ENCODE results near the gene REPS1.

The REPS1 gene

DNA sequence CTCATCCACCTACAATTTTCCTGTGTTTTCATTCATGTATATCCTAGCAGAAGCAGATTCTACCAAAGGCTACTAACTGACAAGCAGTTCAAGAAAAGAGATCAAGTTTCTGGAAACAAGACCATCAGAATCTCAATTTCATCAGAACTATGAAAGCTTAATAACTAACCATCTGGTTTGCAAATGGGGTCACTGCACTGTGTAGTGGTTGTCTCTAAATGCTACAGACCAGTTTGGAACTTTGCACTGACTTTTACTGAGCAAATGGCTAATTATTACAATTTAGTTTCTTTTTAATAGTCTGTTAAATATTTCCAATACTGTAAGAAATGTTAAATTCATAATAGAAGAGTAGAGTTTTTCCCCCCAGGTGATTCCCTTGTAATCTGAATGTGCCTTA lies 64.5 kb downstream of the REPS1 start:
- DNase-seq (ENCODE audit: low spot score), result no peak

DNA sequence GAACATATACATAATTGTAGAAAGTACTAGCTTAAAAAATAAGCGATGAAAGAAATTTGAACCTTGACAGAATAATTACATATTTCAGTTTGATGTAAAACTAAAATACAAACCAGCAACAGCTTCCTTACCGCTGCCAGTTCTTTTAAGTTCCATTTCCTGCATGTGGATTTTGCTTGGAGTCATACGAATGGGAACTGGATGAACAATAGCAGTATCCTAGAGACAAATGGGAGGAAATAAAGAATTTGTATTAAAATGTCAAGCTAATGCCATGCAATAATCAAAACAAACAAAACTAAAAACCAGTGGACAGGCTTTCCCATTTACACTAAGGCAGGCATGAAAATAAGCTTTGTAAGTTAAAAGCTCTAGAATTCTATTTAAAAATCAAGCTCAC lies 67.1 kb downstream of the REPS1 start:
- peak; percentile 13 for DNase-seq (ENCODE audit: low spot score)

DNA sequence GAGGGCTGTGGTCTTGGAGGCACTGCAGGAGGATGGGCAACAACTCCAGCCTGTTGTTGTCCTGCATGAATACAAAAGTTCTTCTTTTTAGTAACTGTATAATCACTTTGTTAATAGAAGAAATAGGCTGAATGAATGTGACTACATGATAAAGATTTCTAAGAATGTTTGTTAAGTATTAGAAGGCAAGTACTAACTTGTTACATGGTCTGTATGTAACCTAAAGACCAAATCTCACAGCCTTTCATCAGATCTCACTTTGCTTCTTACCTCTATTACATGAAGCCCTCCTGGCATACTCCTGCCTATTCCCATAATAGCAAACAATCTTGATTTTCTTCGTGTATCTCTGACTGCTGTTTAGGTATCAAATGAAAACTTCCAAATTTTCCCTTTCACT lies 73.4 kb downstream of the REPS1 start:
- DNase-seq (ENCODE audit: low spot score), result no peak

DNA sequence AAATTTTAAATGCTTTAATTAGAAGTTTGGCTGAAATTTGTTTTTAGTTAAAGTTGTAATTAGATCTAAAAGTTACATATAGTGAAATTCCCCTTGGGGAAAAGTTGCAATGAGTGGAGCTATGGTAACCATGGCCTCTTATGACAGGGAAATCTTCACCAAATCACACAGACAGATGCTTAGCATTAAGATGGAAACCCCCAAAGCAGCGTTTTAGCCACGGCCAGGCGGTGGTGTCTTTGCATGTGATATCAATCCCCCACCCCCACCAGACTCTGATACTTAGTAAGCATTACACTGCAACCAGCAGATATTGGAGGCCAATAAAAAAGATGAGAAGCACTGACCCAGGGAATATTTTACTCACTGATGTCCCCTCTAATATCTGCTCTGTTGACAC lies 75.7 kb downstream of the REPS1 start:
- DNase-seq (ENCODE audit: low spot score), result no peak

DNA sequence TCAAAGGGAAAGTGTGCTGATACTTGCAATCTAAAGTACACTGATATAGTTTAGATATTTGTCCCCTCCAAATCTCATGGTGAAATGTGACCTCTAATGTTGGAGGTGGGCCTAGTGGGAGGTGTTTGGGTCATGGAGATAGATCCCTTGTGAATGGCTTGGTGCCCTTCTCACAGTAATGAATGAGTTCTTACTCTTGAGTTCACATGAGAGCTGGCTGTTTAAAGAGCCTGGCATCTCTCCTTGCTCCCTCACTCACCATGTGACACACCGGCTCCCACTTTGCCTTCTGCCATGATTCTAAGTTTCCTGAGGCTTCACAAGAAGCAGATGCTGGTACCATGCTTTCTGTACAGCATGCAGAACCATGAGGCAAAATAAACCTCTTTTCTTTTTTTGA lies 78.1 kb downstream of the REPS1 start:
- no peak for DNase-seq (ENCODE audit: low spot score)

DNA sequence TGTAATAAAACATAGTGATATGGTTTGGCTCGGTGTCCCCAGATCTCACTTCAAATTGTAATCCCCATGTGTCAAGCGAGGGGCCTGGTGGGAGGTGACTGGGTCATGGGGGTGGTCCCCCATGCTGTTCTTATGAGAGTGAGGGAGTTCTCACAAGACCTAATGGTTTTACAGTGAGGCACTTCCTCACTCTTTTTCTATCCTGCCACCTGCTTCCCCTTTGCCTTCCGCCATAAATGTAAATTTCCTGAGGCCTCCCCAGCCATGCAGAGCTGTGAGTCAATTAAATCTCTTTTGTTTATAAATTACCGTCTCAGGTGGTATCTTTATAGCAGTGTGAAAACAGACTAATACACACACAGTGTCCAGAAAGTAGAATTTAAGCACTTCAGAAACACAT lies 78.5 kb downstream of the REPS1 start:
- no peak for DNase-seq (ENCODE audit: low spot score)

DNA sequence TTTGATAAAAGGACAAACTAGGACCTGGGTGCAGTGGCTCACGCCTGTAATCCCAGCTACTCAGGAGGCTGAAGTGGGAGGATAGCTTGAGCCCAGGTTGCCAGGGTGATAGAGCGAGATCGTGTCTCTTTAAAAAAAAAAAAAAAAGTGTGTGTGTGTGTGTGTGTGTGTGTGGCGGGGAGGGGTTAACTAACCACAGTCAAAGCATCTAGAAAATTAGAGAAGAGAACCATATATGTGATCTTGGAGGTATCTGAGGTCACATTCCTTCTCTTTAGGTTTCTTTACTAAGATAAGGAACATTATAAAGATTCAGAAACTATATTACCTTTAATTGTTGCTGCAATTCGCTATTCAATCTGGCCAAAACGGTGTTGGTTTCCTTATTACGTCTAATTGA lies 80.9 kb downstream of the REPS1 start:
- DNase-seq (ENCODE audit: low spot score), result no peak

DNA sequence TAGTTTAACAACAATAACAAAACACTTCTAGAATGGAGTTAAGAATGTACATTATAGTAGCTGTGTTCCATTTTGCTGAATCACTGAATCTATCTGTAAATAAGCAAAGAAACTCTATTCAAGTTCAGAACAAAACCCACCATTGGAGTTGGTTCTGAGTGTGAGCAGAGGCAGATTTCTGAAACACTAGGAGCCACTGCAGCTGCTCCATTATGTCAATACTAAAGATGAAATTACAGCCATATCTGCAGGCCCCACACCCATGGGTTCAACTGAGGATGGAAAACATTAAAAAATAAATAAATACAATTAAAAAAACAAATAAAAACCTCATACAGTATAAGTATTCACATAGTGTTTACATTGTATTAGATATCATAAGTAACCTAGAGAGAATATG lies 91.0 kb downstream of the REPS1 start:
- no peak for DNase-seq (ENCODE audit: low spot score)

DNA sequence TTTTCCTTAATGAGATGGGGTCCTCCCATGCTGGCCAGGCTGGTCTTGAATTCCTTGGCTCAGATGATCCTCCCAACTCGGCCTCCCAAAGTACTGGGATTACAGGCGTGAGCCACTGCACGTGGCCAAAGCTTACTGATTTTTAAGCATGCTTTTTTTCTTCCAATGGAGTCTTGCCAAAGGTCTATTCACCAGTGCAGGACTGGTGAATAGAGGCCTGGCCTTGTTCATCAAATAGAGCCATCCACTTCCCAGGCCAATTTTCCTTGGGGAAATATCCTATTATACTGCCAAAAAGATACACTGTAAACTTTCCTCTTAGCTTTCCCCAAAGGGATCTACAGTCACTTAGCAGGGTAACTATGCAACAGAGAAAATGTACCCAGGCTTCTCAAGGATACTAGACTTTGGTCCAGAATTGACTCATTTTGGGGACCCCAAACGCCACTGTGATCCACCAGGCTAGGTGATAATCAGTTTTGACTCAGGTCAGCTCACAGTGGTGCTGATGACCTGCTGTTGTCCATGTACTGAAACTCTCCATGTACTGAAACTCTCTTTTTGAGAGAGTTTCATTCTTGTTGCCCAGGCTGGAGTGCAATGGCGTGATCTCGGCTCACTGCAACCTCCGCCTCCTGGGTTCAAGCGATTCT lies 91.8 kb downstream of the REPS1 start:
- DNase-seq (ENCODE audit: low spot score), result no peak

DNA sequence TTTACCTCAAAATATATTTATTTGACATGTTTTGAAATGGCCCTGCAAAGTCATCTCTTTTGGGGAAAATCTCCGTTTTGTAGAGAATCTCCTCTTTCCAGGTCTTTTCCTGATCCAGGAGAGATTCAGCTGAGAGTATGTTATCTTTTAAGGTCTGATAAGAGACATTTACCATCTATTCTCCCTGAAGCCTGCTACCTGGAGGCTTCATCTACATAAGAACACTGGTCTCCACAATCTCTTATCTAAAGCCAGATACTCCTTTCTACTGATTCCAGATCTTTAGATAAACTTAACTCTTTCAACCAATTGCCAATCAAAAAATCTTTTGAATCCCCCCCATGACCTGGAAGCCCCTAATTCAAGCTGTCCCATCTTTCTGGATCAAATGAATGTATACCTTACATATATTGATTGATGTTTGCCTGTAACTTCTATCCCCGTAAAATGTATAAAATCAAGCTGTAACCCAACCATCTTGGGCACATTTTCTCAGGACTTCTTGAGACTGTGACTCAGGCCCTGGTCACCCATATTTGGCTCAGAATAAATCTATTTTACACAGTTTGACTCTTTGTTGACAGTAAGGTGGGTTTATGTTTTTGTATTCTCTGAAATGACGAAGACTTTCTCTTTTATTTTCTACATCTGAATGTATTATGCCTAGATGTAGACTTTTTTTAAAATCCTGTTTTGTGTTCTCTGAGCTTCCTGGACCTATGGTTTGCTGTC lies 96.6 kb downstream of the REPS1 start:
- no peak for DNase-seq (ENCODE audit: low spot score)

DNA sequence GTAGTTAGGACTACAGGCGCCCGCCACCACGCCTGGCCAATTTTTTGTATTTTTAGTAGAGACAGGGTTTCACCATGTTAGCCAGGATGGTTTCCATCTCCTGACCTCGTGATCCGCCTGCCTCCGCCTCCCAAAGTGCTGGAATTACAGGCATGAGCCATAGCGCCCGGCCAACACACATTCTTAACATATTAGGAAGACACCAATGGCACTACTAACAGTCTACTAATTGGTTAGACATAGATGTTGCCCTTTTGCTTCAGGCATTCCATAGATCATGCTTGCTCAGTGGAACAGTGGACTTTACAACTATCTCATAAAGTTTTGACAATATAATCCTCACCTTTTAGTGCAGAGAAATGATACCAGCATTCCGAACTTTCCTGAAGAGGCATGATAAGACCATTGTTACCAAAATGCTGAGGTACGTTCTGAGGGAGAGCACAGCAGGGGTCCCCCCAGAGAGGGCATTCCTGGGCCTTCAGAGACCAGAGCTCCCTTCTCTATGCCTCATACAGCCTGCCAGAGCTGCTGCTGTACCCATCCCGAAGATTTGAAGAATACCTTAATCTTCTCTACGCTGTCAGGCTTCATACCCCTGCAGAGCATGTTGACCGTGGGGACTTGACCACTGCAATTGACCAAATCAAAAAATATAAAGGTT lies 102.8 kb downstream of the REPS1 start:
- no peak for DNase-seq (ENCODE audit: low spot score)

DNA sequence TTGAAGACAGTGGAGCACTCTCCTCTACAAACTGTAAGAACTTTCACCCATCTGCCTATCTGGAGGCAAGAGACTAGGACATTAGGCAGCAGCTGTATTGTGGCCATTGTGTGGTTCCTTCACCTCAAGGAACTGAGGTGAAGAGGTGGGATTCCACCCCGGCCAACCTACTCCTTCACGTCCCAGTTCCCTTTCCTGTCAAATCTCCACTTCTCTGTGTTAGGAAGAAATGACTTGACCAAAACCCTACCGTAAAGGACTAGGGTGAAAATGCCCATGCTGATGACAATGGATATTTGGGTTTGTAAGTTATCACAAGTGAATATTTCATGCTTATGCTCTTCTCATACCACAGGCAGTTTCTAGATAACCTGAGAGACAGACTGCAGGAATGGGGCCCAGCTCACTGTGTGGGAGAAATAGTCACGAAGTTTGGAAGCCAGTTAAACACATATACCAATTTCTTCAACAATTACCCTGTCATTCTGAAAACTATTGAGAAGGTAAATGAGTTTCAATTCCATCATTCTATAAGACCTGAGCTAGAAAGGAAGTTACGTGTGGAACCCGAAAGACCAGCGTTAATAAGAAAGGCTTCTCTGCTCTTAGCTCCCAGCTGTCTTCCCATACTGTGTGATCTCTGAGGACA lies 105.6 kb downstream of the REPS1 start:
- no peak for DNase-seq (ENCODE audit: low spot score)

DNA sequence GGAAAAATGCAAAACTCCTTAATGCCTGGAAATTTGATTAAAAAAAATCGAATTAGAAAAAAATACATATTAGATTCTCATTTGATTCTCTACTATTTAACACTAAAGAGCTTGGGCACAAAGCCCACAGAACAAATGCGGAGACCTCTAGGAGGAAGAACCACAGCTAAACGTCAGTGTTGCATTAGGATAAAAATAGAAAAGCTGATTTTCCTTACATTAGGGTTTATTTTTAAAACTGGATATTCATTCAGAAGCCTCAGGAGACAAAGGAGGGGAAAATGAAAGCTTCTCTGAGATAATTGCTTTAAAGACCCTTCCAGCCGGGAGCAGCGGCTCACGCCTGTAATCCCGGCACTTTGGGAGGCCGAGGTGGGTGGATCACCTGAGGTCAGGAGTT lies 114.9 kb downstream of the REPS1 start:
- no peak for DNase-seq (ENCODE audit: low spot score)

DNA sequence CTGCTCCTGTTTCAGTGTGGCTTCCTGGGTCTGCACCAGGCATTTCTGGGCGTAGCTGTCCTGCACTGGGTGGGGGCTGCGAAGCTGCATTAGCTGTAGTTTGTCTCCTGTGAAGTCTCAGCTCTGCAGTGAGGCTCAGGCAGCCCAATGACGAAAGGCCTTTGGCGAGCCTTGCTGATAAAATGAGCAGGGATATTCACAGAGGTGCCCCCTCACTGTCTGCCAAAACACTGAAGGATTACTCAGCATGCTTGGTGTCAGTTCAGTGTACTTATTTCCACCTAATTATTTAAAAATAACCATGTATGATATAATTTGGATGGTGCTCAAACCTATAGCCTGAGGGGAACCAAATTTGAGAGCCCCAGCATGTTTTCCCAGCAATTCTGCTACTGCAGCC lies 118.7 kb downstream of the REPS1 start:
- no peak for DNase-seq (ENCODE audit: low spot score)

DNA sequence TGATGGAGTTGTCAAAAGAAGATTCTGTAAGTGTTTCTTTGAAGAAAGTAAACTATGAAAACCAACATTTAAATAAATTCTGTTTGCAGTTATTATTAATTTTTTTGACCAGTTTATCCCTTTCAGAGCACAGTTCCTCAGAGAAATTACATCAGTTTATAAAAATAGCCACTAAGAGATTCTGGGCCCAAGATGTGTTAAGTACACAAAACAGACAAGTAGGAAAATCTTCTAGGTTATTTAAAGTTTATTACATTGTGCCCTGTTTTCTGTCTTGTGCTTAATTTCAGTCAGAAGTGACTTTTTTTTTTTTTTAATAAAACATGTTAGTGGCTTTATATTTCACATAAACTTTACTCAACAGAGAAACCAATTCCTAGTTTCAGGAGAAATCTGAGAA lies 119.9 kb downstream of the REPS1 start:
- no peak for DNase-seq (ENCODE audit: low spot score)

DNA sequence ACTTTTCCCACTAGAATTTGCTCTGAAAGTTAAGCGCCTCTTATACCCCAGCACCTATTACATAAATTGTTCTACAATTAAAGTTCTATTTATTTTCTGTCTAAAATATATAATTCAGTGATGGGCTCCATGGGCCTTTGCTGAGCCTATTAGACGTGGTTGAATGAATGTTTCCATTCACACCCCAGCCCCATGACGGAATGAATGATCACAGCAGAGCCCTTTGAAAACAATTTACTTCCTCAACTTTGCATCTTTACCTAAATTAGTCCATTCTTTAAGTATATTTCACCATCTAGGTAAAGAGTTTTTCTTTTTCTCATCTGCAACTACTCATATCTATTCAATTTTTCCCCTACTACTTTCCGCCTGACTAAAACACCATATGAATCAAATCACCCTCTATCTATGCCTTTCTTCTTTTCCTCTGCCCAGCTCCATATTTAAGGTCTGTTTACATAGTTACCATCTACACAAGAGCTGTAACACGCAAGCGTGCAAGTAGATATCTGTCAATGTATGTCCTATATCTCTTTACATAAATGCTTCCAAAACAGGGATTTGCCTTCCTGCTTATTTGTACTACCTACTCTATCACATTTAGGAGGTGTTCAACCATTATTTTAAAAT lies 122.5 kb downstream of the REPS1 start:
- DNase-seq (ENCODE audit: low spot score), result no peak

DNA sequence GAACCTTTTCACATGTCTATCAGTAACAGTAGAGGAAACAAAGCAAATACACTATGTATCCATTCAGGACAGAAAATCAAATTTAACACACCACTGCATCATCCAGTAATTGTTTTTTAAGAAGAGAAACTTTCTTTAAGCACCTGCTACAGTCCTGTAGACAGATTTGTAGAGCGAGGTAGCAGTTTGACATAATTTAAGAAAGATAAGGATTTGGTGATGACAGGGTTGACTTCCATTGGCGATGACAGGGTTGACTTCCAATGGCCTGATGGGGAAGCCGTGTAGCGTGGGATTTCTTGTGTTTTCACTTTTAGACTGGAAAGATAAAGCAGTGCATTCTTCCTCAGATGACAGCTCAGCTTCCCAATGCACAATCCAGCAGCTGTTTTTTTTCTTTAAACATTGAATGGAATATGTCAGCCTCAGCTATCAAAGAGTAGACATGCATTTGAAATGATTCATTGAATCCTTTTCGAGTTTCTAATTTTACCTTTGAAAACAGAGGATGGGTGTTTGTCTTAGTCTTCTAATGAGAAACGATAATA lies 123.6 kb downstream of the REPS1 start:
- no peak for DNase-seq (ENCODE audit: low spot score)

DNA sequence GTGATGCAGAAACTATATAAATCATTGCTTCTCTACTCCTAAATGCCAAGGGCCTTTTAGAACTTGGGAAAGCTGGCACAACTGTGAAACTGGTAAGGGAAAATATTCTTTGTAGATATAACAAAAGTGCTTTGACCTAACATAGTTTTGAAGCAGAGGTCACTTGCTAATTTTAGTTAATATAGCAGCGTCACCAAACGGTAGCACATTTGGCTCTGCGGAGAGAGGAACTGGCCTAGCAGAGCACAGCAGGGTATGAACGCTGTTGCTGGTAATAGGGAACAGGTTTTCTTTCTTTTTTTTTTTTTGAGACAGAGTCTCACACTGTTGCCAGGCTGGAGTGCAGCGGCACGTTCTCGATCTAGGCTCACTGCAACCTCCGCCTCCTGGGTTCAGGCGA lies 124.7 kb downstream of the REPS1 start:
- no peak for DNase-seq (ENCODE audit: low spot score)

DNA sequence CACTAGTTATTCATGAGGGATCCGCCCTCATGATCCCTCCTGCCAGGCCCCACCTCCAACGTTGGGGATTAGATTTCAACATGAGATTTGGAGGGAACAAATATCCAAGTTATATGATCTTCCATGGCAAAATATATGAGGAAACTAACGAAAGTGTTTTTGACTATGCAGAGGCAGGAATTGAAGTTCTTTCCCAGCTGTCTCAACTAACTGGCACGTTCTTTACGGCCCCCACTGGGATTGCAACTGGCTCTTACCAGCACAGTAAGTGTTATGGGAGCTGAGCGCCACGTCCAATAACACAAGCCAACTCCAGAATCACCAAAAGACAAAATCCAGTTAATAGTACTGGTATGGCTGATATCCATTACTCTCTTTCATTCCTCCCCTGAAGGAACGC lies 125.6 kb downstream of the REPS1 start:
- DNase-seq (ENCODE audit: low spot score), result no peak

DNA sequence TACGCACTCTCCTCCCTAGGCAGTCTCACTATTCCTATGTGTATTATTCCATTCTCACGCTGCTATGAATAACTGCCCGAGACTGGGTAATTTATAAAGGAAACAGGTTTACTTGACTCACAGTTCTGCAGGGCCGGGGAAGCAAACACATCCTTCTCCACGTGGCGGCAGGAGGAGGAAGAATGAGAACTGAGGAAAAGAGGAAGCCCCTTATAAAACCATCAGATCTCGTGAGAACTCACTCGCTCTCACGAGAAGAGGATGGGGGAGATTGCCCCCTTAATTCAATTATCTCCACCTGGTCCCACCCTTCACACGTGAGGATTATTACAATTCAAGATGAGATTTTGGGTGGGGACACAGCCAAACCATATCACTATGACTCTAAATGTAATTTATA lies 130.3 kb downstream of the REPS1 start:
- DNase-seq (ENCODE audit: low spot score), result no peak

DNA sequence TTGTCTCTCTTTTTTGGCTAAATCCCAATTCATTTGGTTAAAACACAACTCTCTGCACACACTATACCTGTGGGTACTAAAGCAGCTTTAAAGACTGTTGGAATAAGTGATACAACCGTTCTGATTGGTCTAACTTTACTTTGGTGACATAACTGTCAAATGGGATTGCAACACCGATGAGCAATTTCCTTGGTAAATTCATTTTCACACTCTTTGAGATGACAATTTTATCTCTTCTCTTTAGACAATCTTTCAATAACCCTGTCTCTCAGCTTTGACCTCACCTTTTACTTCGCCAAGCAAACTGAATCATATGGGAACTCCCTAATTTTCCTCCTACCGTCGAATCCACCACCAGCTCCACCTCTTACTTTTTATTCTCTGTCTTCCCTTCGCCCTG lies 131.4 kb downstream of the REPS1 start:
- no peak for DNase-seq (ENCODE audit: low spot score)

Measured in globus pallidus (tissue), 1 donor.